Measurements from ENCODE around the gene NRP1.

GRCh38 chr10:33334153-33334804, at the start of gene NRP1:
- TF ChIP-seq, protein P1, sequence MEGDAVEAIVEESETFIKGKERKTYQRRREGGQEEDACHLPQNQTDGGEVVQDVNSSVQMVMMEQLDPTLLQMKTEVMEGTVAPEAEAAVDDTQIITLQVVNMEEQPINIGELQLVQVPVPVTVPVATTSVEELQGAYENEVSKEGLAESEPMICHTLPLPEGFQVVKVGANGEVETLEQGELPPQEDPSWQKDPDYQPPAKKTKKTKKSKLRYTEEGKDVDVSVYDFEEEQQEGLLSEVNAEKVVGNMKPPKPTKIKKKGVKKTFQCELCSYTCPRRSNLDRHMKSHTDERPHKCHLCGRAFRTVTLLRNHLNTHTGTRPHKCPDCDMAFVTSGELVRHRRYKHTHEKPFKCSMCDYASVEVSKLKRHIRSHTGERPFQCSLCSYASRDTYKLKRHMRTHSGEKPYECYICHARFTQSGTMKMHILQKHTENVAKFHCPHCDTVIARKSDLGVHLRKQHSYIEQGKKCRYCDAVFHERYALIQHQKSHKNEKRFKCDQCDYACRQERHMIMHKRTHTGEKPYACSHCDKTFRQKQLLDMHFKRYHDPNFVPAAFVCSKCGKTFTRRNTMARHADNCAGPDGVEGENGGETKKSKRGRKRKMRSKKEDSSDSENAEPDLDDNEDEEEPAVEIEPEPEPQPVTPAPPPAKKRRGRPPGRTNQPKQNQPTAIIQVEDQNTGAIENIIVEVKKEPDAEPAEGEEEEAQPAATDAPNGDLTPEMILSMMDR (IDR thresholded peaks at IDR 0.05) = no peak
- TF ChIP-seq POLR2A (IDR thresholded peaks at IDR 0.05) = no peak
